Neuronal stem cell (in vitro differentiated cells): Measurements from ENCODE around the gene PGAP6.
"Not testable (repeated sequence)": the region's sequence is repeated elsewhere in the genome, so short reads cannot be mapped to it uniquely, and the experiment has no call there.

Source experiments
- DNase-seq: peaks from one replicate; pipeline ENCODE4 v3.0.0-alpha.2; 2013; ENCODE audit warnings: low spot score
- H2AFZ ChIP-seq: one replicate; pipeline ENCODE4 v1.6.1; 2013; ENCODE audit warnings: mild to moderate bottlenecking, low read length, inconsistent platforms
- H2AK5ac ChIP-seq: 2 replicates; pipeline ENCODE4 v1.6.1; 2013; ENCODE audit warnings: low read depth, mild to moderate bottlenecking, inconsistent platforms, low read length, moderate library complexity, mixed read lengths
- H2BK120ac ChIP-seq: 2 replicates; pipeline ENCODE4 v1.6.1; 2013; ENCODE audit warnings: low read depth, mild to moderate bottlenecking, inconsistent platforms, low read length, moderate library complexity, mixed read lengths
- H2BK12ac ChIP-seq: one replicate; pipeline ENCODE4 v1.6.1; 2013; ENCODE audit warnings: low read length, inconsistent platforms
- H2BK15ac ChIP-seq: 2 replicates; pipeline ENCODE4 v1.6.1; 2013; ENCODE audit warnings: mild to moderate bottlenecking, low read length, inconsistent platforms, mixed read lengths
- H2BK5ac ChIP-seq: one replicate; pipeline ENCODE4 v1.6.1; 2013; ENCODE audit warnings: inconsistent platforms, mild to moderate bottlenecking, low read length, moderate library complexity
- H3K14ac ChIP-seq: one replicate; pipeline ENCODE4 v1.6.1; 2013; ENCODE audit warnings: low read length, inconsistent platforms
- H3K18ac ChIP-seq: 2 replicates; pipeline ENCODE4 v1.6.1; 2013; ENCODE audit warnings: low read length, inconsistent platforms
- H3K23ac ChIP-seq: 2 replicates; pipeline ENCODE4 v1.6.1; 2013; ENCODE audit warnings: low read depth, mild to moderate bottlenecking, mixed read lengths, low read length, inconsistent platforms; ENCODE audit not compliant: poor library complexity
- H3K27ac ChIP-seq: replicated peaks from 3 replicates; pipeline ENCODE4 v1.5.1; 2013; ENCODE audit warnings: low read length, inconsistent platforms
- H3K27me3 ChIP-seq, 3 experiments: 2 replicates each; pipeline ENCODE4 v1.6.1; 2013; ENCODE audit warnings: low read length in 3 of 3, mild to moderate bottlenecking in 2 of 3, inconsistent platforms in 1 of 3, low read depth in 1 of 3, mixed read lengths in 1 of 3, moderate library complexity in 1 of 3; ENCODE audit not compliant: control insufficient read depth in 3 of 3, insufficient read depth in 3 of 3
- H3K36me3 ChIP-seq, 2 donors: replicated peaks in 1 of 2; 2 replicates each; pipeline ENCODE4 v1.6.1; 2013; ENCODE audit warnings: low read length in 2 of 2; ENCODE audit not compliant: control insufficient read depth in 2 of 2, insufficient read depth in 2 of 2
- H3K4ac ChIP-seq: 2 replicates; pipeline ENCODE4 v1.6.1; 2013; ENCODE audit warnings: inconsistent platforms, mild to moderate bottlenecking, low read length, moderate library complexity
- H3K4me1 ChIP-seq, 2 donors: 1 replicate in 1 of 2; 2 replicates in 1 of 2; pipeline ENCODE4 v1.6.1; 2013; ENCODE audit warnings: low read length in 2 of 2, low read depth in 1 of 2; ENCODE audit not compliant: control insufficient read depth in 2 of 2, insufficient read depth in 1 of 2
- H3K4me2 ChIP-seq: one replicate; pipeline ENCODE4 v1.6.1; 2013; ENCODE audit warnings: mild to moderate bottlenecking, low read length, inconsistent platforms; ENCODE audit not compliant: insufficient read depth, poor library complexity, severe bottlenecking
- H3K4me3 ChIP-seq, 2 donors: 2 replicates each; pipeline ENCODE4 v1.5.1; 2013; ENCODE audit warnings: low read length in 2 of 2, mild to moderate bottlenecking in 2 of 2, inconsistent platforms in 1 of 2, moderate library complexity in 1 of 2
- H3K79me1 ChIP-seq: one replicate; pipeline ENCODE4 v1.6.1; 2013; ENCODE audit warnings: low read depth, mild to moderate bottlenecking, inconsistent platforms, low read length, moderate library complexity
- H3K9ac ChIP-seq: one replicate; pipeline ENCODE4 v1.6.1; 2013; ENCODE audit warnings: mild to moderate bottlenecking, low read depth, low read length, inconsistent platforms; ENCODE audit not compliant: poor library complexity
- H3K9me3 ChIP-seq, 2 donors: replicated peaks in 1 of 2; 2 replicates each; pipeline versions ENCODE3 to v1.6.1; 2013; ENCODE audit warnings: low read length in 2 of 2, mild to moderate bottlenecking in 2 of 2, inconsistent platforms in 1 of 2, low read depth in 1 of 2, mixed read lengths in 1 of 2, moderate library complexity in 1 of 2; ENCODE audit not compliant: control insufficient read depth in 2 of 2, insufficient read depth in 1 of 2
- H4K8ac ChIP-seq: one replicate; pipeline ENCODE4 v1.6.1; 2013; ENCODE audit warnings: low read depth, mild to moderate bottlenecking, inconsistent platforms, low read length, moderate library complexity
- H4K91ac ChIP-seq: one replicate; pipeline ENCODE4 v1.6.1; 2013; ENCODE audit warnings: low read length, low read depth, mild to moderate bottlenecking, inconsistent platforms; ENCODE audit not compliant: poor library complexity
- WGBS, 2 donors: extraction: QIAGEN DNeasy Blood & Tissue Kit; methylation state at CpG; one replicate each; pipeline ENCODE4 v1.1.7; 2013; ENCODE audit warnings: missing lambda C conversion rate in 2 of 2, mixed read lengths in 1 of 2; ENCODE audit not compliant: insufficient read length in 2 of 2, insufficient replicate concordance in 1 of 2; ENCODE audit errors: extremely low coverage in 2 of 2; 5-methylcytosine and 5-hydroxymethylcytosine counted together

PGAP6 gene

DNA sequence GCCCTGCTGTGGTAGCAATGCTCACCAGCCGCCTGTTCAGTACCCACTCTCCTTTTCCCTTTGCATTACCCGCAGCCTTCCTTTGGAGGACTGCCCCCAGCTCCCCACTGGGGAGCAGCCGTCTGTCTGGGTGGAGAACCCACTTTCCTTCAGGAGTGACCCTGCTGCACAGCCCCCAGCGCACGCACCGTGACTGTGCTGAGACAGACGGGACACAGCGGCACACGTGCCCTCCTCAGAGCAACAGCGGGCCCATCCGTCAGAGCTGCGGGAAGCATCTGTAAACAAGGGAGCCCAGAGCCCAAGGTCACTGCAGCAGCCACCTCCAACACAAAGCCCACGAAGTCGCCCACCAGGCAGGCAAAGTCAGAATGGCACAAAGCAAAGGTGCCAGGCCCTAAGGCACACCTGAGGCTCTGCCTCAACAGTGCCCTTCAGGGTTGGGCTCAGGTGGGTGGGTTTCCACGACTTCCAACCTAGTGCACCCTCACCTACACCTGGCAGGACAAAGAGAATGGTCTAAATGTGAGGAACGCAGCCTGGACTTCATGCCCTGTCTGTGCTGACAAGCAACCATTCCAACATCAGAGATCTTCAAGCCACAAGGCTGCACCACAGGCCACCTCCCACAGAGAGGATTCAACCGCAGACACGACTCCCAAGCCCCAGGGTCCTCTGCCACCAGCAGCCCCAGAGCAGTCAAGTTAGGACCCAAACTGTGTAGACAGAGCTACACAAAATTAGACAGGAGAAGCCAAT is 39.1 kb downstream of the PGAP6 start:
- Histone ChIP-seq H2BK15ac (no peak overlapping the region), H3K14ac (no peak overlapping the region), H3K23ac (peak overlapping the region; percentile 89), H4K91ac (no peak overlapping the region), H3K4ac (no peak overlapping the region), H2AK5ac (no peak overlapping the region), H2BK120ac (no peak overlapping the region), H3K9ac (peak overlapping the region; percentile 30), H3K27ac (no peak overlapping the region), H2BK5ac (no peak overlapping the region), H3K4me2 (no peak overlapping the region), H3K9me3 (peaks cover 5 to 29% of the 10 kb centered on the region in 2 donors), H3K27me3 (no peaks in the 10 kb centered on the region), H3K36me3 (peaks cover 25 to 56% of the 10 kb centered on the region in 2 donors), H4K8ac (no peak overlapping the region), H2AFZ (no peak overlapping the region), H2BK12ac (peak overlapping the region; percentile 58), H3K18ac (no peak overlapping the region), H3K4me3 (no peak overlapping the region), H3K4me1 (no peaks in the 10 kb centered on the region), H3K79me1 (peaks cover 18% of the 10 kb centered on the region)
- no peak for DNase-seq
- no CpG with 5 or more reads among the region's 18 CpGs for WGBS, 2 donors

DNA sequence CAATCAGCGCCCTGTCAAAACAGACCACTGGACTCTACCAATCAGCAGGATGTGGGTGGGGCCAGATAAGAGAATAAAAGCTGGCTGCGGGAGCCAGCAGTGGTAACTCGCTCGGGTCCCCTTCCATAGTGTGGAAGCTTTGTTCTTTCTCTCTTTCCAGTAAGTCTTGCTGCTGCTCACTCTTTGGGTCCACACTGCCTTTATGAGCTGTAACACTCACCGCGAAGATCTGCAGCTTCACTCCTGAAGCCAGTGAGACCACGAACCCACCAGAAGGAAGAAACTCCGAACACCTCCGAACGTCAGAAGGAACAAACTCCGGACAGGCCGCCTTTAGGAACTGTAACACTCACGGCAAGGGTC is 39.8 kb downstream of the PGAP6 start:
- not testable (repeated sequence) for H3K18ac ChIP-seq, H3K4me1 ChIP-seq, DNase-seq, H2BK5ac ChIP-seq, H2BK120ac ChIP-seq, H2AK5ac ChIP-seq, H2AFZ ChIP-seq, H3K27ac ChIP-seq, H3K14ac ChIP-seq, H3K4me3 ChIP-seq, H2BK15ac ChIP-seq, H4K91ac ChIP-seq, H3K9ac ChIP-seq, H3K23ac ChIP-seq, H2BK12ac ChIP-seq, H4K8ac ChIP-seq, H3K27me3 ChIP-seq, H3K4ac ChIP-seq
- no CpG with 5 or more reads among the region's 13 CpGs for WGBS, 2 donors
- H3K79me1 ChIP-seq = peaks cover 18% of the 10 kb centered on the region
- peaks cover 21 to 49% of the 10 kb centered on the region in 2 donors for H3K36me3 ChIP-seq
- H3K9me3 ChIP-seq = peaks cover 5 to 29% of the 10 kb centered on the region in 2 donors
- H3K4me2 ChIP-seq = peak overlapping the region; percentile 11

- H3K18ac ChIP-seq, H2BK15ac ChIP-seq, H3K4ac ChIP-seq: not testable (repeated sequence)
Observed at GRCh38 chr16:341095-341973, 40.4 kb downstream of the PGAP6 start.

More at GRCh38 chr16:341095-341973, 40.4 kb downstream of the PGAP6 start:
- H2BK12ac ChIP-seq, H3K4me1 ChIP-seq, H2AFZ ChIP-seq, DNase-seq, H3K4me3 ChIP-seq, H3K14ac ChIP-seq, H3K4me2 ChIP-seq, H4K91ac ChIP-seq, H2BK120ac ChIP-seq, H3K23ac ChIP-seq, H3K27me3 ChIP-seq, H4K8ac ChIP-seq, H2BK5ac ChIP-seq, H3K27ac ChIP-seq, H3K9ac ChIP-seq: not testable (repeated sequence)
- no CpG with 5 or more reads among the region's 47 CpGs for WGBS, 2 donors
- Histone ChIP-seq H3K36me3 (peaks cover 17 to 43% of the 10 kb centered on the region in 2 donors), H3K9me3 (peaks cover 5 to 28% of the 10 kb centered on the region in 2 donors), H3K79me1 (peaks cover 18% of the 10 kb centered on the region), H2AK5ac (peak overlapping the region; percentile 10)
